ENCODE measurements around the gene CETP.
"Not testable (repeated sequence)": the region's sequence is repeated elsewhere in the genome, so short reads cannot be mapped to it uniquely, and the experiment has no call there.

The CETP gene

DNA sequence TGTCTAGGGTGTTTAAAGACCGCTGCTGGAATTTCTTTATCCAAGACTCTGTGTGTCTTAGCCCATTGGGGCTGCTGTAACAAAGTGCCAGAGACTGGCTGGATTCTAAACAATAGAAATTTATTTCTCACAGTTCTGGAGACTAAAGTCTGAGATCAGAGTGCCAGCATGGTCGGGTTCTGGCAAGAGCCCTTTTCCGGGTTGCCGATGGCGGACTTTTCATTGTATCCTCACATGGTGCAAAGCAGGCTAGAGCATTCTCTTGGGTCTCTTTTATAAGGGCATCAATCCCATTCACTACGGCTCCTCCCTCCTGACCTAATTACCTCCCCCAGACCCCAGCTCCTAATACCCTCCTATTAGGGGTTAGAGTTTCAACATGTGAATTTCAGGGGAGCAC, 37.1 kb downstream of the CETP start:
- DNase-seq (ENCODE audit: low read depth, low spot score), result no peak

DNA sequence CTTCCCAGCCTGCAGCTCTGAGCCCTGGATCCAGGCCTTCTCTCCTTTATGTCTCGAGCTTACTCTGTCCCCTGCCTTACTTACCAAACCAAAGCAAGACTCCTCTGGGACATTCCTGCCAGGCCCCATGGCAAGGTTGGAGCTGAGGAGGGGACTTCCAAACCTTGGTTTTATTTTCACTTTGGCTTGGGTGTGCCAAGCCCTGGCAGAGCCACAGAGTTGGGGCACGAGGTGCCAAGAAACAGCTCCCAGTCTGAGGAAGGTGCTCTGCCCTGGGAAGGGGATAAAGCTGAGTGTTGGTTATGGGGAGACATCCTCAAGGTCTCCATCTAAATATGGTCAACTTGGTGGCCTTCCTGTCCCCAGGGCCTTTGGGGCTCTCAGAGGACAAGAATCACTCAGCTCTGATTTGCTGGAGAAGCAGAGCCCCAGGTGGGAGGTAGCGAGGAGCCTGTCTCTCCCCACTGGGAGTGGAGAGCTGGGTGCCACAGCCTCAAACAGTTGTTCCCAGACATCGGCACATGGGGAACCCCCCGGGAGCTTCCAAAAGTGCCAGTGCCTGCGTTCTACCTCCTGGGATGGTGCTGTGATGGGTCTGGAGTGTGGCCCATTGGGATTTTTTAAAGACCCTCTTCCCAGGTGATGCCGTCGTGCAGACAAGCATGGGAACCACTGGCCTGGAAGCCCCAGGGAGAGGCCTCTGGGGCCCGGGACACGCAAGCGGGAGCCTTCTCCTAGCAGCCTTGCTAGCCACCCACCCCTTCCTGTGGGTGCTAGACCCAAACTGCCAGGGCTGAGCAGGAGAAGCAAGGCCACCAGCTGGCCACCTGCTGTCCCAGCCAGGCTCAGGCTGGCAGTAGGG, 37.9 kb downstream of the CETP start:
- DNase-seq (ENCODE audit: low read depth, low spot score), result no peak

DNA sequence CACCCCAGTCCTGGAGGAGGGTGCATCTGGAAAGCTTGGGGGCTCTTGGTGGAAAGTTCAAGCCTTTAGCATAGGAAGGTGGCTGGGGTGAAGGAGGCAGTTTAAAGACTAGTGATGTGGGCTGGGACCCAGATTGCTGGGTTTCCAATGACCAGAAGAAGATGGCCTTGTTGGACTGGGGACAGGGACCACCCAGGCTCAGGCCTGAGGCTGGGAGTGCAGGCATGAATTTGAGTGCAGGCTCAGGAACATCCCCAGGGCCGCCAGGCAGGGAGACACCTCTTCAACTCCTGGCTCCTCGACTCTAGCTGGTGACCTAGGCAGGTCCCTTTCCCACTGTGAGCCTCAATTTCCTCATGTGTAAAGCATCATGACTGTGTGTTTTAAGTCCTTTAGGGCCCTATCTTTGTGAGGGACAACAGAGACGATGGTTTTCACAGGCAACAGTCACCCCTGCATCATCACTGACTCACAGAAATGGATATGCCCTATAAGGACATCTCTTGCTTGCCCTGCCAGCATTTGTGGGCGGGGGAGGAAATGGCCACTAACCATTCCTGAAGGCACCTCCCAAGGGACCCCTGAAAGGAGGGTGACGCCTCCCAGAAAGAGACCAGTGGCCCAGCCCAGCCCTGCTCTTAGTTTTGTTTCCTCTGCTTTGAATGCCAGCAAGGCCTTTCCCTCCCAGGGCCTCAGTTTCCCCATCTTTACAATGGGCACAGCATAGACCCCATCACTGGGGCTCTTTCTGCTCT, 38.7 kb downstream of the CETP start:
- DNase-seq (ENCODE audit: low read depth, low spot score), result no peak

DNA sequence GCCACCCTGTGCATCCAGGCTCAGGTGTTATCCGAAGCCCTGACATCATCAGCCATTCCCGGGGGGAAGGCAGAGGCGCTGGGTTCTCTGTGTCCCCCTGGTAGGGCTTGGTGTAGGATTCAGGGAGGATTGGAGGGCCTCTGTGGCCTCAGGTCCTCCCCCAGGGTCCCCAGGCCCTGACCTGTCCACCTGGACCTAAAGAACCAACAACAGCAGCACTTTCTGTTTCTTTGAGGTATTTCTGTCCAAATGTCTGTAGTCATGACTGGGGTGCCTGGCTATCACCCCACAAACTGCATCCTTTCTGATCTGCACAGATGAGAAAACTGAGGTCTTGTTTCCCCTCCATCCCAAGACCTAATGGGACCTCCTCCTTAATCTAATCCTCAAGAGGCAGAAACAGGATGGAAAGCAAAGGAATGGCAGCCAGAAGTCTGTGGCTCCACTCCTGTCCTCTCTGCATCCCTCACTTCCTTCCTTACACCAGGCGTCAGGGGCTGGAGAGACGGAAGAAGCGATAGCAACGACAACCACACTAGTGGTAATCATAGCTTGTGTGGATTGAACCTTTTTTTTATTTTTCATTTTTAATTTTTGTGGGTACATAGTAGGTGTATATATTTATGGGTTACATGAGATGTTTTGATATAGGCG, 39.4 kb downstream of the CETP start:
- no peak for DNase-seq (ENCODE audit: low read depth, low spot score)

DNA sequence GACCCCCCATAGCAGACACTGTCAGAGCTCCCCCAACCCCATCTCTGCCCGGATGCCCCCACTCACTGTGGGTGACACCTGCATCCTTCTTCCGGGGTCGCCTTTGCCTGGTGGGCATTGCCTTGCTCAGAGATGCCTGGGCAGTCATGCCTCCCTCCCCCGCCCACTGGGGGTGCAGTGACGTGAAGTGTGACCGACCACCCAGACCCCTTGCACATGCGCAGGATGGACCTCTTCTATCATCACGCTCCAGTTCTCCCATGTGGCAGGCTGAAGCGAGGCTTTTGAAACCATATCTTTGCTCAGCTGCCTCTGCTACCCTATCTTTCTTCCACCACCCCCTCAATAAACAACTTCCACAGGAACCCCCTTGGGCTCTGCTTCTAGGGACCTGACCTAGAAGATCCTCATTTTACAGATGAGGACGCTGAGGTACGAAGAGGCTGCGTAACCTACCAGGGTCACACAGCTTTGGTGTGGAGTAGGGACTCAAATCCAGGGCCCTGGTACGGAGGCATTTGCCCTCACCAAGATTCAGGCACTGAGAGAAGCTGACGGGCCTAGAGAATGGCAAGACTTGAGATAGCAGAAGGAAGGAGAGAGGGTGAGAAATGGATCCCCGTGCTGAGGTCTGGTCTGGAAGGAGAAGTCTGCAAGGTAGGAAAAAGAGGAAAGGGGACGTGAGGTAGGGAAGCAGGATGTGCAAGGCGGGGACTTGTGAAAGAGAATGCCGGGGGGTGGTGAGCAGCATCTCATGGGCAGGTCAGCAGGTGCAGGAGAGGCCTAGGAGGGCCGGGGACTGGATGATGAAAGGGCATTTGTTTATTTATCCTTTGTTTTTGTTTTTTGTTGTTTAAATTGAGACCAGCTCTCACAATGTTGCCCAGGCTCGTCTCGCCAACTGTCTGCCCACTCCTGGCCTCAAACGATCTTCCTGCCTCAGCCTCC, 42.0 kb downstream of the CETP start:
- no peak for DNase-seq (ENCODE audit: low read depth, low spot score)

DNA sequence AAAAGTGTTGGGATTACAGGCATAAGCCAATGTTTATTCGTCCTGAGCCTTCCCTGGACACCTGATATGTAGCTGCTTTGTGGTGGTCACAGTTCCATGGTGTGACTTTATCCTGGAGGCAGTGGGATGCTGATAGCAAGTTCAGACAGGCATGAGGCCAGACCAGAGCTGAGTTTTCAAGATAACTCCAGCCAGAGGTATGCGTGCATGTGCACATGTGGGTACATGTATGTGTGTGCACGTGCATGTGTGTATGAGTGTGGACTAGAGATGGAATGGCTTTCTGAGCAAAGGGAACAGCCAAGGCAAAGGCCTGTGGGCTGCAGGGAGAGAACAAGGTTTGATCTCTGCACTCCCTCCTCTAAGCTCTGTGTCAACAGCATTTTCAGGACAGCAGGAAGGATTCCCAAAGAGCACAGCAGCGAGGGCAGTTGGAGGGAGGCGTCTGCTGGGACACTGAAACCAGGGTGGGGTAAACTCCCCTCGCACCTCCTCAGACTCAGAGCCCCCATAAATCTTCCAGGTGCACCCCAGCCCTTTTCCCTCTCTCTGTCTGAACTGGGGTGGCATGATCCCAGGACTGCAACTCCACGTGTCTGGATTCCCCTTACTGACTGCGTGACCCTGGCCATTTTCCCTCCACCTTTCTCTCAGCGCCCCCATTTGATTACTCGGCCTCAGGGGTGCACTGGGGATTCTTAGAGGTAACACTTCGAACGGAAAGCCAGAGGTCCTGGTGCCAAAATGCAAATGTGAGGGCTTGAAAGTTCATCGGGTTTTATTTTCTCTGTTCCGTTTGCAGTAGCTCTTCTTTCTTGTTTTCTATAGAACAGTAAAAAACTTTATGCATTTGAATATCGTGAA, 42.9 kb downstream of the CETP start:
- DNase-seq (ENCODE audit: low read depth, low spot score), result no peak

DNA sequence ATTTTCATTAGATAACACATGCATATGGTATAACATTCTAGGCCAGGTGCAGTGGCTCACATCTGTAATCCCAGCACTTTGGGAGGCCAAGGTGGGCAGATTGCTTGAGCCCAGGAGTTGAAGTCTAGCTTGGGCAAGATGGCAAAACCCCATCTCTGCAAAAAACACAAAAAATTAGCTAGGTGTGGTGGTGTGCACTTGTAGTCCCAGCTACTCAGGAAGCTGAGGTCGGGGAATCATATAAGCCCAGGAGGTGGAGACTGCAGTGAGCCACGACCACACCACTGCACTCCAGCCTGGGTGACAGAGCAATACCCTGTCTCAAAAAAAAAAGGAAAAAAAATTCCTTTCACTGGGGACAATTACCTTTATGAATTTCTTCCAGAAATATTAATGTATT, 43.8 kb downstream of the CETP start:
- DNase-seq (ENCODE audit: low read depth, low spot score), result not testable (repeated sequence)

DNA sequence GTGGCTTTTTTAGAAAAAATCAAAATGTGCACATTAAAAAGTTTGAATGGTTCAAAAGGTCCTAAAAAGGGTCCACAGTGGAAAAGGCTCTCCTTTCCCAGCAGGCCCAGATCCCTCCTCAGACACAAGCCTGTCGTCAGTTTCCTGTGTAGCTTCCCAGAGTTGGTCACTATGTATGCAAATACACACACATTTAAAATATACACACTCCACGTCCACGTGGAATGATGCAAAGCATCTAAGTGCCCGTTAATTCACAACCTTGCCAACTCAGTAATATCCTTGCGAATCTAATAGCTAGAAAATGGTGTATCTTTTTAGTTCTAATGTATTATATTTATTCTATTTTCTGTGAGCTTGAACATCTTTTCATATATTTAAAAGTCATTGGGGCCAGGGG, 45.3 kb downstream of the CETP start:
- DNase-seq (ENCODE audit: low read depth, low spot score), result no peak

DNA sequence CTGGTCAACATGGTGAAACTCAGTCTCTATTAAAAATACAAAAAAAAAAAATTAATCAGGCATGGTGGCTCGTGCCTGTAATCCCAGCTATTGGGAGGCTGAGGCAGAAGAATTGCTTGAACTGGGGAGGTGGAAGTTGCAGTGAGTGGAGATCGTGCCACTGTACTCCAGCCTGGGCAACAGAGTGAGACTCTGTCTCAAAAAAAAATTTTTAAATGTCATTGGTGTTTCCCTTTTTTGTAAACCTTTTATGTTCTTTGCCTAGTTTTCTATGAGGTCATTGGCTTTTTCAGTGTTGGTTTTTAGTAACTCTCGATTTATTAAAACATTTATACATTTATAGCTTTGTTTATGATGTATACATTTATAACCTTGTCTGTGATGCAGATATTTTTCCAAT, 45.8 kb downstream of the CETP start:
- DNase-seq (ENCODE audit: low read depth, low spot score), result no peak

DNA sequence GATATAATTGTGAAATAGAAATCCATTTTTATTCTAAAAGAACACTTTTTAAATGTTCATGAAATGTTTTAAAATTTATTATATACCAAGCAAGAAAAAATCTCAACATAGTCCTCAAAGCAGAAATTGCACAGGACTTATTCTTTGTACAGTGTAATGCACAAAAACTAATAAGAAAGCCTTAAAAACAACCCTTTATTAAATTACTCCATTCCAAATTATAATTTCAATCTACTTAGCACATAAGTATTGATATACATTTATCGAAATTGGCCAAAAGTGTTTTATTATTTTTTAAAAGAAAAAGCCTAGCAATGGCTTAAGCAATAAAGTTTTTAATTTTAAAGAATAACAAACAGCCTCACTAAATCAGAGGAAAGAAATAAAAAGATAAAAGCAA, 46.7 kb downstream of the CETP start:
- no peak for DNase-seq (ENCODE audit: low read depth, low spot score)

DNA sequence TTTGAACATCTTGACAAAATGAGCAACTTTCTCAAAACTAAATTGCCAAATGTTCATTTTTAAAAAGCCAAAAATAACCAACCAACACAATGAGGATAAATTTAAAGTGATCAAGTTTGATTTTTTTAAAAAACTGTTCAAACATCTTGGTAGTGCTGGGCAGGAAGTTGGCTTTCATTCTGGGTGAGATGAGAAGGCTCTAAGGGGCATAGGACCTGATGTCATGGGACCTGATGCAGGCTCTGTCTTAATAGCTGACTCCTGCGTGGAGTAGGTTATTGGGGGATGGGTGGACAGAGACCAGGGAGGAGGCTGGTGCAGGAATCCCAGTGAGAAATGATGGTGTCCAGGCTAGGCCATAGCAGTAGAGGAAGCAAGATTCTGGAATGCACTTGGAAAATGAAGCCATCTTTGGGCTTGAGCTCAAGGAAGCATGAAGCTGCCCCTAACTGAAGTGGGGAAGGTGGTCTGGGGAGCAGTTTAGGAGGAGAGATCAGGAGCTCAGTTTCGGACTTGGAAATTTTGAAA, 48.0 kb downstream of the CETP start:
- DNase-seq (ENCODE audit: low read depth, low spot score), result no peak

DNA sequence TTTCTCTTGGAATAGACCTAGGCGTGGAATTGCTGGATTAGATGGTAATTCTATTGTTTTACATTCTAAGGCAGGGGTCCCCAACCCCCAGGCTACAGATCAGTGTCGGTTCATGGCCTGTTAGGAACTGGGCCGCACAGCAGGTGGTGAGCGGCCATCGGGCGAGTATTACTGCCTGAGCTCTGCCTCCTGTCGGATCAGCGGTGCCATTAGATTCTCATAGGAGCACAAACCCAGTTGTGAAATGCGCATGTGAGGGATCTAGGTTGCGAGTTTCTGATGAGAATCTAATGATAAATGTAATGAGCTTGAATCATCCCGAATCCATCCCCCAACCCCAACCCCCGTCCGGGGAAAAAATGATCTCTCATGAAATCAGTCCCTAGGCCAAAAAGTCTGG, 50.6 kb downstream of the CETP start:
- DNase-seq (ENCODE audit: low read depth, low spot score), result peak; percentile 39

DNA sequence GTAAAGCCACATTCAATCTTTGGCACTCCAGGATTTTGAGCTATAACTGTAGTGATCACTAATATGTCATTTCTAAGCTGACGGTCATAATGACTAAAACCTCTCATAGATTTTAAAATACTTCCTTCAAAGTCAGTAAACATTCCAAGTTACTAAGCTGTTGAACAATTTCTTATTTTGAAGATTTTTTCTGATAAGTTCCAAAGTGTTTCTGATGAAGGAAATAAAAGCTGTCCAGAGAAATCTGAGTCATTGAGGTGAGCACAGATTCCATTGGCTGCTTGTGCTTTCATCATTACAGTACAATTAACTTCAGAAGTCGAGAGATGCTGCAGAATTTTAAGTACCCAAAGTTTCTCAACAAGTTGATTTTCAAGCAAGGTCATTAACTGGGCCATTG, 51.5 kb downstream of the CETP start:
- no peak for DNase-seq (ENCODE audit: low read depth, low spot score)

DNA sequence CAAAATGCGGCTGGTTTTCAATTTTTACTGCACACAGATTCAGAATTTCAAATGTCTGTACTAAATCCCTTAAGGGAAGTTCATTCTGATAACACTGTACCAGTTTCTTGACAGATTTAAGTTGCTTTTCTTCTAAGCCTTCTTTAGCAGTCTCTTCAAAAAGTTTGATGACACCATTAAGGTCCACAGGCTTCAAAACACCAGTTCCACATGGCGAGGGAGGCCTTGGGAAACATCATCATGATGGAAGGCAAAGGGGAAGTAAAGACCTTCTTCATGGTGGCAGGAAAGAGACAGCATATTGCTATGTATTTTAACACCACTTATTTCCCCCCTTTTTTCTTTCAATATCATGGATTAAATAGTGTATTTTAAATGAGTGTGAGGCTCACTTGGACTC, 52.2 kb downstream of the CETP start:
- no peak for DNase-seq (ENCODE audit: low read depth, low spot score)

DNA sequence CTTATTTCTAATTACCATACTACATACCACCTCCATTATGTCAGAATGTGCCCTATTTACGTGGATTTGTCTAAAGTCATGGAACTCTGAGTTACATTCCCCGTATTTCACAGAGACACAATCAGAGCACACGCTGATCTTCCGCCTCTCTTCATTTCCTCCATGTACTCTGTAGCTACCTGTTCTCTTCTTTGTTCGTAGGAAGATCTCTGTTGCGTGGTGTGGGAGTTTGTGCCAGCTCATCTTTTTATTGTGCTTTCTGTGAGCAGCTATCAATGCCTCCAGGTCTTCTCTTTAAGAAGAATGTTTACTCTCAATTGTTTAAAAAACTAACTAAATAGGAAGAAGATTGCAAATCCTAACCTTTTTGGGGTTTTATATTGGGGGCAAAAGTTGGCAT, 54.6 kb downstream of the CETP start:
- no peak for DNase-seq (ENCODE audit: low read depth, low spot score)

DNA sequence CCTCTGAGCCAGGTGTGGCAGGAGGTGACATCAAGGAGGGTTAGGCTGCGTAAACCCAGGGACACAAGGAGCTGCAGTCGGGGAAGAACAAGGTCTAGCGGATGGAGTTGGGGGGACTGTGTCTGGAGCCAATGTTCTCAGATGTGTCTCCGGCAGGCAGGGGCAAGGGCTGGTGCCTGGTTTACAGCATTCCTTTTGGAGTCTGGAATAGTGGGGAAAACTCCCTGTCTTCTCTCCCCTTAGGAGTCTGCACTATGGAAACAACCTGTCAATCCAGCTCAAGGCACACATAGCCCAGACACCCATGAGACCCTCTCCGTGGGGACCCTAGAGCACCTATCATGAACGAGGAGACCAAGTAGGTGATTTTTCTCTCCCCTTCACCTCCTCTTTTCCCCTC, 55.1 kb downstream of the CETP start:
- DNase-seq (ENCODE audit: low read depth, low spot score), result no peak

DNA sequence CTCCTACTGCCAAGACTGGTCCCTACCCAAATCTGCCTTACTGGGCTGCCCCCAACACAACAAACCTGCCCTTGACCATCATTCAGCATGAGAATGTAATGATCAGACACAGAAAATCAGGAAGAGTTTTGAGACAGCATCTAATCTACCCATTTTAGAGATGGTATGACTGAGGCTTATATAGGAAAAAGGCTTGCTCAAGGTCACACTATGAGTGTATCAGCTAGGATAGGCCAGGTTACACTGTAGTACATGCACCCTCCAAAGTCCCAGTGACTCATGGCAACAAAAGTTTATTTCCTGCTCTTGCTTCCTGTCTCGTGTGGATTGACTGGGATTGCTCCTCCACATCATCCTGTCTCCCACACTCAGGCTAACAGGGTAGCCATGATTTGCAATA, 55.5 kb downstream of the CETP start:
- DNase-seq (ENCODE audit: low read depth, low spot score), result no peak

DNA sequence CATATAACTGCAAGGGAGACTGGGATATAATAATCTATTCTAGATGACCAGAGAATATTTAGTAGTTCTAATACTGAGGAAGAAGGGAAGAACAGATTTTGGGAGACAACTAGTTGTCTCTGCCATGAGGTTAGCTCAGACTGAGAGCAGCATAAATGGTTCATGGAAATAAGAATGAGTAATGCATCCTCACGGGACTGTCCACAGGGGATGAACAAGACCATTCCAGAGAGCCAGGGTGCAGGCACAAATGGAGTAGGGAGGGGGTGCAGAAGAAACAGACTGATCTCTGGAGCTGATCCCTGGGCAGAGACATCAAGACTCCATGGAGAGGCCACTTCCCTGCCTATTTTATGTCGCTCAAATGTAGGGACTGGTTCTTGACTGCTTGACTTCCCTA, 58.0 kb downstream of the CETP start:
- no peak for DNase-seq (ENCODE audit: low read depth, low spot score)

DNA sequence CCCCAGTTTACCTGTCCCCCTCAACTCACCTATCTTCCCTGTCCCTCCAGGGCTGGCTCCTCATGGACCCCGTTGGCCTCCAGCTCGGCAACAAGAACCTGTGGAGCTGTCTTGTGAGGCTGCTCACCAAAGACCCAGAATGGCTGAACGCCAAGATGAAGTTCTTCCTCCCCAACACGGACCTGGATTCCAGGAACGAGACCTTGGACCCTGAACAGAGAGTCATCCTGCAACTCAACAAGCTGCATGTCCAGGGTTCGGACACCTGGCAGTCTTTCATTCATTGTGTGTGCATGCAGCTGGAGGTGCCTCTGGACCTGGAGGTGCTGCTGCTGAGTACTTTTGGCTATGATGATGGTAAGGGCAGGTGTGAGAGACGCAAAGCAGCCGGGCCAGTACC, 58.9 kb downstream of the CETP start:
- no peak for DNase-seq (ENCODE audit: low read depth, low spot score)

DNA sequence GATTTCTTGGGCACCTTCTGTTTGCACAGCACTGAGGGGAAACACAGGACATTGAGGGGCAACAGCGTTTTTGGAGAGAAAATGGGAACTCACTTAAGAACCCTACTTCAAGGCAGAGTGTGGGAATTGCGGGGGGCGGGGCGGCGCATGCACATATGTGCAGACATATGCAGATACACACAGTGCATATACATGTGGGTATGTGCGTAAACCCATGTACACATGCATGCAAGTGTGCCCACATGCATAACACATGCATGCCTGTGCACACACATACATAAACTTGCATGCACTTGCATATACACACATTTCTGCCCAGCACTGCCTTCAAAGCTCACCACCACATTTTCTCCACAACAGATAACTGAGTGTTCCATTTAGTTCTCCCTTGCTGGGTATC, 60.0 kb downstream of the CETP start:
- DNase-seq (ENCODE audit: low read depth, low spot score), result no peak
